ENCODE data around the gene ZNF521. TPM values are rescaled to one million over a fixed set of nuclear protein-coding genes. Genes with fewer than 3 reads are reported as not detected.

ZNF521 gene
- total and polyA plus RNA-seq, 2 donors (not counting 3 experiments of a cell fraction or from before 2014, with no cell fraction given), result 111 to 168 TPM

- no peaks in the 10 kb centered on the region for H3K9me1 ChIP-seq (replicated peaks; ENCODE audit: control insufficient read depth, extremely low read depth, insufficient read depth, low read length)
- no peak overlapping the region for H2AFZ ChIP-seq (ENCODE audit: low read depth, low read length)
- no peak overlapping the region for H3K4me3 ChIP-seq (replicated peaks in 1 of 3; ENCODE audit: insufficient read depth in 1 of 3, low read depth in 1 of 3, low read length in 3 of 3)
- H4K20me1 ChIP-seq (replicated peaks; ENCODE audit: control insufficient read depth, extremely low read depth, insufficient read depth, low read length), result no peaks in the 10 kb centered on the region
- no peak for TF ChIP-seq CTCF (IDR thresholded peaks at IDR 0.05; ENCODE audit: extremely low read depth in 1 of 2, insufficient read depth in 1 of 2, low read depth in 1 of 2, low read length in 2 of 2)
- TF ChIP-seq MYC (IDR thresholded peaks at IDR 0.05; ENCODE audit: low read depth, low read length), result no peak
- no peak for TF ChIP-seq JUN (IDR thresholded peaks at IDR 0.05; ENCODE audit: borderline replicate concordance, insufficient read depth, insufficient read length, low read depth)
- TF ChIP-seq POLR2A (IDR thresholded peaks at IDR 0.05; ENCODE audit: low read depth, low read length), result no peak
- TF ChIP-seq POLR2AphosphoS5 (IDR thresholded peaks at IDR 0.05; ENCODE audit: insufficient read depth, low read depth, low read length), result no peak
- no peak for TF ChIP-seq EZH2 (IDR thresholded peaks at IDR 0.05; ENCODE audit: borderline replicate concordance, low read depth, low read length, severe bottlenecking)
- TF ChIP-seq MAX (IDR thresholded peaks at IDR 0.05; ENCODE audit: insufficient read depth, insufficient read length), result no peak
- no peak for TF ChIP-seq FOS (IDR thresholded peaks at IDR 0.05; ENCODE audit: borderline replicate concordance, insufficient read depth, low read length)
- no peak for TF ChIP-seq GATA2 (IDR thresholded peaks at IDR 0.05; ENCODE audit: insufficient read depth, insufficient read length, low read depth, low read length)
- dilution Hi-C loops (cut with MboI; ENCODE audit: extremely low pct_ligation_motif_present, low sequenced_read_pairs), result no loop called here
- peaks cover 5 to 16% of the 10 kb centered on the region in 2 experiments for H3K36me3 ChIP-seq (ENCODE audit: control insufficient read depth in 2 of 2, extremely low read depth in 1 of 2, insufficient read depth in 2 of 2, low read length in 2 of 2)
- H3K27ac ChIP-seq (ENCODE audit: insufficient read depth, low read depth, low read length), result no peak overlapping the region
- H3K27me3 ChIP-seq (ENCODE audit: control insufficient read depth in 2 of 2, insufficient read depth in 2 of 2, low read length in 2 of 2), result no peaks in the 10 kb centered on the region
- intact Hi-C loops (cut with micrococcal nuclease), result no loop called here
- no peak overlapping the region for H3K4me2 ChIP-seq (ENCODE audit: insufficient read depth, low read length)
- H3K9ac ChIP-seq (replicated peaks; ENCODE audit: extremely low read depth, insufficient read depth, low read length), result no peak overlapping the region
- H3K4me1 ChIP-seq (ENCODE audit: control insufficient read depth, extremely low read depth, insufficient read depth, low read length), result peaks cover 16% of the 10 kb centered on the region
- CTCF ChIA-PET, result interaction anchor here (0.8 to 1.5 kb wide), 5 partner anchors 13 to 186 kb away, joined by 3 to 5 read pairs (median 3); partner anchors contain the start of gene ZNF521
- peaks cover 3% of the 10 kb centered on the region for H3K79me2 ChIP-seq (ENCODE audit: control insufficient read depth, insufficient read depth, low read length)
- no TSS peak for BruUV-seq (replicated peaks)
- DNase-seq (ENCODE audit: low read depth, low spot score), result no peak
- POLR2A ChIA-PET, result no interaction called here
- no peak for FAIRE-seq
- no peaks in the 10 kb centered on the region for H3K9me3 ChIP-seq (replicated peaks; ENCODE audit: control insufficient read depth, insufficient read depth, low read length)
These were observed 185.9 kb downstream of the ZNF521 start for GRCh38 chr18:25166113-25166512.

Data from endothelial cell of umbilical vein (primary cell).